HepG2 (cell line): ENCODE measurements around the gene FUT3. TPM values are rescaled to one million over a fixed set of nuclear protein-coding genes. Genes with fewer than 3 reads are reported as not detected.

ENCODE experiments used
- ATF7 ChIP-seq, 2 experiments: fragments of 450-650 bp in 1 of 2; sonication (generic) in 1 of 2; formaldehyde crosslinking in 1 of 2; IDR thresholded peaks; 2 replicates each; pipeline versions ENCODE4 v1.4.0 to v1.6.1; 2016 to 2020; ENCODE audit warnings: antibody characterized with exemption in 1 of 2, mild to moderate bottlenecking in 1 of 2, missing genetic modification reagents in 1 of 2
- FIP1L1 ChIP-seq: fragments of 200-400 bp; formaldehyde crosslinking; IDR thresholded peaks from 2 replicates; pipeline ENCODE4 v1.6.1; 2018; ENCODE audit warnings: low read depth, mild to moderate bottlenecking, low read length, moderate library complexity, borderline replicate concordance; ENCODE audit not compliant: insufficient read depth
- HMGA1 ChIP-seq: sonication (generic); formaldehyde crosslinking; conservative IDR thresholded peaks from 2 replicates; pipeline ENCODE4 v1.4.0; 2020; ENCODE audit warnings: missing genetic modification reagents
- HNRNPK ChIP-seq: fragments of 200-400 bp; formaldehyde crosslinking; IDR thresholded peaks from 2 replicates; pipeline ENCODE4 v1.6.1; 2018; ENCODE audit warnings: low read length, low read depth, moderate library complexity, mild to moderate bottlenecking; ENCODE audit not compliant: poor library complexity, severe bottlenecking
- KAT2B ChIP-seq: fragments of 150-350 bp; IDR thresholded peaks from 2 replicates; pipeline ENCODE4 v1.6.1; 2014; ENCODE audit warnings: low read depth, low read length, borderline replicate concordance
- SMARCC2 ChIP-seq: fragments of 450-650 bp; IDR thresholded peaks from 2 replicates; pipeline ENCODE4 v1.6.1; 2017; ENCODE audit warnings: antibody characterized with exemption, mild to moderate bottlenecking
- TAF1 ChIP-seq: sonication (generic); formaldehyde crosslinking; IDR thresholded peaks from 2 replicates; pipeline ENCODE4 v1.4.0; 2020; ENCODE audit warnings: missing genetic modification reagents
- U2AF2 ChIP-seq: fragments of 200-400 bp; formaldehyde crosslinking; IDR thresholded peaks from 2 replicates; pipeline ENCODE4 v1.6.1; 2017; ENCODE audit warnings: low read depth, mild to moderate bottlenecking, low read length
- ZFX ChIP-seq: sonication (generic); formaldehyde crosslinking; IDR thresholded peaks from 2 replicates; pipeline ENCODE4 v1.4.0; 2020; ENCODE audit warnings: mild to moderate bottlenecking, low read depth, missing genetic modification reagents, moderate library complexity
- ZNF331 ChIP-seq: sonication (generic); formaldehyde crosslinking; IDR thresholded peaks from 2 replicates; pipeline ENCODE4 v1.4.0; 2020; ENCODE audit warnings: missing genetic modification reagents
- ZNF605 ChIP-seq: sonication (generic); formaldehyde crosslinking; IDR thresholded peaks from 2 replicates; pipeline ENCODE4 v1.8.0; 2022; ENCODE audit warnings: mild to moderate bottlenecking, missing genetic modification reagents
- ZNF713 ChIP-seq: sonication (generic); formaldehyde crosslinking; IDR thresholded peaks from 2 replicates; pipeline ENCODE4 v1.4.0; 2020; ENCODE audit warnings: mild to moderate bottlenecking, missing genetic modification reagents
- polyA plus RNA-seq, 8 experiments: library from polyadenylated mRNA; depleted of rRNA in 3 of 8; stranded (reverse) in 7 of 8; unstranded in 1 of 8; fragments of >200 nt; fragmentation: Illumina TruSeq in 4 of 8; extraction: Trizol in 4 of 8; gene quantifications; 2 replicates each; pipeline versions ENCODE4 v1.2.1 to v1.2.3, GENCODE V29; 2011 to 2016; ENCODE audit warnings: low read depth in 4 of 8, missing spikeins in 1 of 8, mixed read lengths in 1 of 8; ENCODE audit not compliant: insufficient read depth in 1 of 8
- total RNA-seq, 5 experiments: library from RNA; depleted of rRNA; stranded (reverse); fragments of >200 nt; fragmentation: Illumina TruSeq; extraction: Trizol; gene quantifications; 2 replicates each; pipeline ENCODE4 v1.2.3, GENCODE V29; 2016; ENCODE audit warnings: low read depth in 1 of 5
- TF ChIP-seq, protein P1 (sequence below): sonication (generic); formaldehyde crosslinking; conservative IDR thresholded peaks from 2 replicates; pipeline ENCODE4 v1.4.0; 2020; ENCODE audit warnings: missing genetic modification reagents
- TF ChIP-seq, protein P2 (sequence below): sonication (generic); formaldehyde crosslinking; IDR thresholded peaks from 2 replicates; pipeline ENCODE4 v1.4.0; 2020; ENCODE audit warnings: missing genetic modification reagents; ENCODE audit errors: not compliant biosample characterization
- TF ChIP-seq, protein P3 (sequence below): sonication (generic); formaldehyde crosslinking; IDR thresholded peaks from 2 replicates; pipeline ENCODE4 v1.5.0; 2020; ENCODE audit warnings: mild to moderate bottlenecking, missing genetic modification reagents, borderline replicate concordance
- TF ChIP-seq, protein P4 (sequence below): IDR thresholded peaks from 2 replicates; pipeline ENCODE4 v1.6.1; 2016; ENCODE audit warnings: low read depth, borderline replicate concordance
- TF ChIP-seq, protein P5 (sequence below): sonication (generic); formaldehyde crosslinking; IDR thresholded peaks from 2 replicates; pipeline ENCODE4 v1.4.0; 2020; ENCODE audit warnings: low read depth, mild to moderate bottlenecking, missing genetic modification reagents

FUT3 gene
- total and polyA plus RNA-seq, 2 of the 13 experiments (the other 11 are each of a cell fraction or from before 2014, with no cell fraction given) = 0.53 to 1.1 TPM

DNA sequence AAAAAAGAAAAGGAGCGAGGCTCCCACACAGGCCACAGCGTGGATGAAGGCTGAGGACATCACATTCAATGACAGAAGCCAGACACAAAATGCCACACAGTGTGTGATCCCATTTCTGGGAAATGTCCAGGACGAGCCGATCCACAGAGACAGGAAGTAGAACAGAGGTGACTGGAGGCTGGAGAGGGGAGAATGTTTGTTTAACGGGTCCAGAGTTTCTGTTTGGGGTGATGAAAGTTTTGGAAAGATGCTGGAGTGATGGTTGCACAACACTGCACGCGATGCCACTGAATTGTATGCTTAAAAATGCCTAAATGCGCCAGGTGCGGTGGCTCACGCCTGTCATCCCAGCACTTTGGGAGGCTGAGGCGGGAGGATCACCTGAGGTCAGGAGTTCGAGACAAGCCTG, 19.7 kb upstream of the FUT3 start (continued):
- TF ChIP-seq SMARCC2 (no peak), HNRNPK (no peak), ZNF605 (CRISPR knock-in tag) (peak; percentile 71), FIP1L1 (no peak), KAT2B (no peak), HMGA1 (CRISPR knock-in tag) (no peak), ZFX (CRISPR knock-in tag) (peak; percentile 35; the same call in 1 of the 2 replicates), TAF1 (peak; percentile 46; the same call in 1 of the 2 replicates), ZNF713 (no peak), ZNF331 (peak; percentile 97), ATF7 (IDR thresholded peaks at IDR 0.05) (peak; percentile 37; the same call in 1 of the 2 replicates), ATF7 (CRISPR knock-in tag; IDR thresholded peaks at IDR 0.05) (peak; percentile 87; the same call in 1 of the 2 replicates), U2AF2 (no peak)
- TF ChIP-seq, protein P1, sequence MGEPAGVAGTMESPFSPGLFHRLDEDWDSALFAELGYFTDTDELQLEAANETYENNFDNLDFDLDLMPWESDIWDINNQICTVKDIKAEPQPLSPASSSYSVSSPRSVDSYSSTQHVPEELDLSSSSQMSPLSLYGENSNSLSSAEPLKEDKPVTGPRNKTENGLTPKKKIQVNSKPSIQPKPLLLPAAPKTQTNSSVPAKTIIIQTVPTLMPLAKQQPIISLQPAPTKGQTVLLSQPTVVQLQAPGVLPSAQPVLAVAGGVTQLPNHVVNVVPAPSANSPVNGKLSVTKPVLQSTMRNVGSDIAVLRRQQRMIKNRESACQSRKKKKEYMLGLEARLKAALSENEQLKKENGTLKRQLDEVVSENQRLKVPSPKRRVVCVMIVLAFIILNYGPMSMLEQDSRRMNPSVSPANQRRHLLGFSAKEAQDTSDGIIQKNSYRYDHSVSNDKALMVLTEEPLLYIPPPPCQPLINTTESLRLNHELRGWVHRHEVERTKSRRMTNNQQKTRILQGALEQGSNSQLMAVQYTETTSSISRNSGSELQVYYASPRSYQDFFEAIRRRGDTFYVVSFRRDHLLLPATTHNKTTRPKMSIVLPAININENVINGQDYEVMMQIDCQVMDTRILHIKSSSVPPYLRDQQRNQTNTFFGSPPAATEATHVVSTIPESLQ (CRISPR knock-in tag) = no peak
- TF ChIP-seq, protein P2, sequence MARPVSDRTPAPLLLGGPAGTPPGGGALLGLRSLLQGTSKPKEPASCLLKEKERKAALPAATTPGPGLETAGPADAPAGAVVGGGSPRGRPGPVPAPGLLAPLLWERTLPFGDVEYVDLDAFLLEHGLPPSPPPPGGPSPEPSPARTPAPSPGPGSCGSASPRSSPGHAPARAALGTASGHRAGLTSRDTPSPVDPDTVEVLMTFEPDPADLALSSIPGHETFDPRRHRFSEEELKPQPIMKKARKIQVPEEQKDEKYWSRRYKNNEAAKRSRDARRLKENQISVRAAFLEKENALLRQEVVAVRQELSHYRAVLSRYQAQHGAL = no peak
- TF ChIP-seq, protein P3, sequence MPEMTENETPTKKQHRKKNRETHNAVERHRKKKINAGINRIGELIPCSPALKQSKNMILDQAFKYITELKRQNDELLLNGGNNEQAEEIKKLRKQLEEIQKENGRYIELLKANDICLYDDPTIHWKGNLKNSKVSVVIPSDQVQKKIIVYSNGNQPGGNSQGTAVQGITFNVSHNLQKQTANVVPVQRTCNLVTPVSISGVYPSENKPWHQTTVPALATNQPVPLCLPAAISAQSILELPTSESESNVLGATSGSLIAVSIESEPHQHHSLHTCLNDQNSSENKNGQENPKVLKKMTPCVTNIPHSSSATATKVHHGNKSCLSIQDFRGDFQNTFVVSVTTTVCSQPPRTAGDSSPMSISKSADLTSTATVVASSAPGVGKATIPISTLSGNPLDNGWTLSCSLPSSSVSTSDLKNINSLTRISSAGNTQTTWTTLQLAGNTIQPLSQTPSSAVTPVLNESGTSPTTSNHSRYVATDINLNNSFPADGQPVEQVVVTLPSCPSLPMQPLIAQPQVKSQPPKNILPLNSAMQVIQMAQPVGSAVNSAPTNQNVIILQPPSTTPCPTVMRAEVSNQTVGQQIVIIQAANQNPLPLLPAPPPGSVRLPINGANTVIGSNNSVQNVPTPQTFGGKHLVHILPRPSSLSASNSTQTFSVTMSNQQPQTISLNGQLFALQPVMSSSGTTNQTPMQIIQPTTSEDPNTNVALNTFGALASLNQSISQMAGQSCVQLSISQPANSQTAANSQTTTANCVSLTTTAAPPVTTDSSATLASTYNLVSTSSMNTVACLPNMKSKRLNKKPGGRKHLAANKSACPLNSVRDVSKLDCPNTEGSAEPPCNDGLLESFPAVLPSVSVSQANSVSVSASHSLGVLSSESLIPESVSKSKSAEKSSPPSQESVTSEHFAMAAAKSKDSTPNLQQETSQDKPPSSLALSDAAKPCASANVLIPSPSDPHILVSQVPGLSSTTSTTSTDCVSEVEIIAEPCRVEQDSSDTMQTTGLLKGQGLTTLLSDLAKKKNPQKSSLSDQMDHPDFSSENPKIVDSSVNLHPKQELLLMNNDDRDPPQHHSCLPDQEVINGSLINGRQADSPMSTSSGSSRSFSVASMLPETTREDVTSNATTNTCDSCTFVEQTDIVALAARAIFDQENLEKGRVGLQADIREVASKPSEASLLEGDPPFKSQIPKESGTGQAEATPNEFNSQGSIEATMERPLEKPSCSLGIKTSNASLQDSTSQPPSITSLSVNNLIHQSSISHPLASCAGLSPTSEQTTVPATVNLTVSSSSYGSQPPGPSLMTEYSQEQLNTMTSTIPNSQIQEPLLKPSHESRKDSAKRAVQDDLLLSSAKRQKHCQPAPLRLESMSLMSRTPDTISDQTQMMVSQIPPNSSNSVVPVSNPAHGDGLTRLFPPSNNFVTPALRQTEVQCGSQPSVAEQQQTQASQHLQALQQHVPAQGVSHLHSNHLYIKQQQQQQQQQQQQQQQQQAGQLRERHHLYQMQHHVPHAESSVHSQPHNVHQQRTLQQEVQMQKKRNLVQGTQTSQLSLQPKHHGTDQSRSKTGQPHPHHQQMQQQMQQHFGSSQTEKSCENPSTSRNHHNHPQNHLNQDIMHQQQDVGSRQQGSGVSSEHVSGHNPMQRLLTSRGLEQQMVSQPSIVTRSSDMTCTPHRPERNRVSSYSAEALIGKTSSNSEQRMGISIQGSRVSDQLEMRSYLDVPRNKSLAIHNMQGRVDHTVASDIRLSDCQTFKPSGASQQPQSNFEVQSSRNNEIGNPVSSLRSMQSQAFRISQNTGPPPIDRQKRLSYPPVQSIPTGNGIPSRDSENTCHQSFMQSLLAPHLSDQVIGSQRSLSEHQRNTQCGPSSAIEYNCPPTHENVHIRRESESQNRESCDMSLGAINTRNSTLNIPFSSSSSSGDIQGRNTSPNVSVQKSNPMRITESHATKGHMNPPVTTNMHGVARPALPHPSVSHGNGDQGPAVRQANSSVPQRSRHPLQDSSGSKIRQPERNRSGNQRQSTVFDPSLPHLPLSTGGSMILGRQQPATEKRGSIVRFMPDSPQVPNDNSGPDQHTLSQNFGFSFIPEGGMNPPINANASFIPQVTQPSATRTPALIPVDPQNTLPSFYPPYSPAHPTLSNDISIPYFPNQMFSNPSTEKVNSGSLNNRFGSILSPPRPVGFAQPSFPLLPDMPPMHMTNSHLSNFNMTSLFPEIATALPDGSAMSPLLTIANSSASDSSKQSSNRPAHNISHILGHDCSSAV (CRISPR knock-in tag) = no peak
- TF ChIP-seq, protein P4, sequence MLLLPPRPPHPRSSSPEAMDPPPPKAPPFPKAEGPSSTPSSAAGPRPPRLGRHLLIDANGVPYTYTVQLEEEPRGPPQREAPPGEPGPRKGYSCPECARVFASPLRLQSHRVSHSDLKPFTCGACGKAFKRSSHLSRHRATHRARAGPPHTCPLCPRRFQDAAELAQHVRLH = peak; percentile 77
- TF ChIP-seq, protein P5, sequence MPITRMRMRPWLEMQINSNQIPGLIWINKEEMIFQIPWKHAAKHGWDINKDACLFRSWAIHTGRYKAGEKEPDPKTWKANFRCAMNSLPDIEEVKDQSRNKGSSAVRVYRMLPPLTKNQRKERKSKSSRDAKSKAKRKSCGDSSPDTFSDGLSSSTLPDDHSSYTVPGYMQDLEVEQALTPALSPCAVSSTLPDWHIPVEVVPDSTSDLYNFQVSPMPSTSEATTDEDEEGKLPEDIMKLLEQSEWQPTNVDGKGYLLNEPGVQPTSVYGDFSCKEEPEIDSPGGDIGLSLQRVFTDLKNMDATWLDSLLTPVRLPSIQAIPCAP (CRISPR knock-in tag) = no peak
